Measurements from ENCODE around the gene RTTN. TPM values are rescaled to one million over a fixed set of nuclear protein-coding genes. Genes with fewer than 3 reads are reported as not detected.

Gene RTTN
- polyA plus RNA-seq, 1 donor (not counting 4 experiments of a cell fraction or from before 2014, with no cell fraction given) = 77.3 TPM

- dilution Hi-C loops (cut with MboI; ENCODE audit: extremely low pct_ligation_motif_present, low sequenced_read_pairs) = no loop called here
- H2AFZ ChIP-seq (ENCODE audit: control insufficient read depth, low read length) = no peak overlapping the region
- H3K9me3 ChIP-seq (ENCODE audit: control insufficient read depth, low read depth, low read length) = no peaks in the 10 kb centered on the region
- no peaks in the 10 kb centered on the region for H4K20me1 ChIP-seq (ENCODE audit: control insufficient read depth, extremely low read depth, insufficient read depth, low read length)
- H3K79me2 ChIP-seq (ENCODE audit: control insufficient read depth, insufficient read depth, low read length) = no peaks in the 10 kb centered on the region
- no peak overlapping the region for H3K27ac ChIP-seq (ENCODE audit: control insufficient read depth, insufficient read depth, low read length)
- no peak overlapping the region for H3K9ac ChIP-seq (ENCODE audit: control insufficient read depth, extremely low read depth, insufficient read depth, low read length)
- DNase-seq (ENCODE audit: low read depth, low spot score) = no peak
- H3K4me1 ChIP-seq (ENCODE audit: control insufficient read depth, extremely low read depth, insufficient read depth, low read length) = no peaks in the 10 kb centered on the region
- H3K27me3 ChIP-seq (ENCODE audit: control insufficient read depth, extremely low read depth, insufficient read depth, low read length) = no peaks in the 10 kb centered on the region
- no peaks in the 10 kb centered on the region for H3K9me1 ChIP-seq (ENCODE audit: control insufficient read depth, extremely low read depth, insufficient read depth, low read length)
- H3K4me3 ChIP-seq (ENCODE audit: control insufficient read depth in 2 of 3, extremely low read depth in 1 of 3, insufficient read depth in 2 of 3, low read depth in 1 of 3, low read length in 3 of 3) = no peak overlapping the region
- TF ChIP-seq CTCF (optimal IDR thresholded peaks at IDR 0.05 in 1 of 3, IDR thresholded peaks at IDR 0.05 in 1 of 3, conservative IDR thresholded peaks at IDR 0.05 in 1 of 3; ENCODE audit: extremely low read depth in 1 of 3, insufficient read depth in 2 of 3, low read length in 3 of 3) (no peak), EZH2 (IDR thresholded peaks at IDR 0.05; ENCODE audit: low read length) (no peak)
- FAIRE-seq = no peak
- H3K36me3 ChIP-seq (ENCODE audit: control insufficient read depth in 2 of 2, extremely low read depth in 1 of 2, insufficient read depth in 2 of 2, low read length in 2 of 2) = peaks cover 6 to 26% of the 10 kb centered on the region in 2 experiments
- H3K4me2 ChIP-seq (ENCODE audit: control insufficient read depth, extremely low read depth, insufficient read depth, low read depth, low read length) = no peak overlapping the region
Observed at GRCh38 chr18:69981948-69982347, 223.5 kb downstream of the RTTN start.

GRCh38 chr18:69980982-69981804 is 224.3 kb downstream of the RTTN start:
- dilution Hi-C loops (cut with MboI; ENCODE audit: extremely low pct_ligation_motif_present, low sequenced_read_pairs) = no loop called here
- TF ChIP-seq CTCF (optimal IDR thresholded peaks at IDR 0.05 in 1 of 3, IDR thresholded peaks at IDR 0.05 in 1 of 3, conservative IDR thresholded peaks at IDR 0.05 in 1 of 3; ENCODE audit: extremely low read depth in 1 of 3, insufficient read depth in 2 of 3, low read length in 3 of 3) (no peak), EZH2 (IDR thresholded peaks at IDR 0.05; ENCODE audit: low read length) (no peak)
- no peaks in the 10 kb centered on the region for H3K9me3 ChIP-seq (ENCODE audit: control insufficient read depth, low read depth, low read length)

More at GRCh38 chr18:69980982-69981804, 224.3 kb downstream of the RTTN start:
- H2AFZ ChIP-seq (ENCODE audit: control insufficient read depth, low read length) = no peak overlapping the region
- H3K27me3 ChIP-seq (ENCODE audit: control insufficient read depth, extremely low read depth, insufficient read depth, low read length) = no peaks in the 10 kb centered on the region
- DNase-seq (ENCODE audit: low read depth, low spot score) (no peak), FAIRE-seq (no peak)
- H3K9me1 ChIP-seq (ENCODE audit: control insufficient read depth, extremely low read depth, insufficient read depth, low read length) = no peaks in the 10 kb centered on the region
- peaks cover 4 to 24% of the 10 kb centered on the region in 2 experiments for H3K36me3 ChIP-seq (ENCODE audit: control insufficient read depth in 2 of 2, extremely low read depth in 1 of 2, insufficient read depth in 2 of 2, low read length in 2 of 2)
- no peak overlapping the region for H3K9ac ChIP-seq (ENCODE audit: control insufficient read depth, extremely low read depth, insufficient read depth, low read length)
- no peaks in the 10 kb centered on the region for H4K20me1 ChIP-seq (ENCODE audit: control insufficient read depth, extremely low read depth, insufficient read depth, low read length)
- H3K4me2 ChIP-seq (ENCODE audit: control insufficient read depth, extremely low read depth, insufficient read depth, low read depth, low read length) = no peak overlapping the region
- H3K27ac ChIP-seq (ENCODE audit: control insufficient read depth, insufficient read depth, low read length) = no peak overlapping the region
- H3K4me1 ChIP-seq (ENCODE audit: control insufficient read depth, extremely low read depth, insufficient read depth, low read length) = no peaks in the 10 kb centered on the region
- H3K4me3 ChIP-seq (ENCODE audit: control insufficient read depth in 2 of 3, extremely low read depth in 1 of 3, insufficient read depth in 2 of 3, low read depth in 1 of 3, low read length in 3 of 3) = no peak overlapping the region
- H3K79me2 ChIP-seq (ENCODE audit: control insufficient read depth, insufficient read depth, low read length) = no peaks in the 10 kb centered on the region

Data from keratinocyte (primary cell).